ENCODE results near the gene CEMIP.
A peak's percentile ranks its signal among the peaks of the same experiment; 100 is the strongest.

Gene CEMIP

DNA sequence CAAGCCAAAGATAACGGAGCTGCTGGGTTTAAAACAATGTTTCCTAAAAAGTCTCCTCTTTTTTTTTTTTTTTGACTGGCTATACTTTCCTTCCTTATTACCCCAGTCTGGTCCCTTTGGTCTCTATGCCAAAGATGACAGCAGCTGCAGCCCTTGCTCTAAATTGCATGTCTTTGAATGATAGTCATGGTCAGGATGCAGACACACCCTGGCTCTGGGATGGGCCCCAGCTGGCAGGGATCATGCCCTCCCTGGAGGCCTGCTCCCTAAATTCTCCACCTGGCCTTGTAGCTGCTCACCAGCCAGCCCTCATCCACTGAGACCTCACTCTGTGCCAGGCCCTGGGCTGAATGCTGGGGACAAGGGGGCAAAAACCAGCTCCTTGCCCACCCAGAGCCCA, 114.6 kb downstream of the CEMIP start:
- no peak for DNase-seq (ENCODE audit: low spot score)

DNA sequence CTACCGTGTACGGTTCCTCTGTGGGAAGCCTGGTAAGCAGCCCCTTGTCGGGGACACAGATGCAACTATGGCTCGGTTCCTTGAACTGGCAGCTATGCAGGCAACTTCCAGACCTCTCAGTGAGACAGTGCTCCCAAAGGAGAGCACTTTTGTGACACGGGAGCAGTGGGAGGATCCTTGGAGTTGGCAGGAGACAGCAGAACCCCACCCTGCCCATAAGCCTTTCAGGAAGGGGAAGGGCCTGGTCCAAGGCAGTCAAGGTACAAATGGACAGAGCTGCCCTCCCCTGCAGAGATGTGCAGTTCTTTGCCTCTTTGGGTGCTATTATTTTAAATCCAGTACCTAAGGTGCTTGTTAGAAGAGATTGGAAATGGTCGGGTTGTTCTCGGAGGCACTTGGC, 115.9 kb downstream of the CEMIP start:
- no peak for DNase-seq (ENCODE audit: low spot score)

DNA sequence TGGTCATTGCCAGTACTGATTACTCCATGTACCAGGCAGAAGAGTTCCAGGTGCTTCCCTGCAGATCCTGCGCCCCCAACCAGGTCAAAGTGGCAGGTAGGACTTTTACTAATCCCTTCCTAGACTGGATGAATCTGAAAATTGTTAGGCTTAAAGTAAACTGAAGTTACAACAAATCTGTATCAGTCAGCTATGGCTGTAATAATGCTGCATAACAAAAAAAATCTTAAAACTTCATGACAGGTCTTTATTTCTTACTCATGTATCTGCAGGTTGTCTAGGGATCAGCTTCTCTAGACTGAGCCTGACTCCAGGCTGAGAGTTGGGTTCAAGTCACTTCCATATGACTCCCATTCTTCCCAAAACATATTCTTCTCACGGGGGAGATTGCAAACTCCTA, 116.8 kb downstream of the CEMIP start:
- no peak for DNase-seq (ENCODE audit: low spot score)

DNA sequence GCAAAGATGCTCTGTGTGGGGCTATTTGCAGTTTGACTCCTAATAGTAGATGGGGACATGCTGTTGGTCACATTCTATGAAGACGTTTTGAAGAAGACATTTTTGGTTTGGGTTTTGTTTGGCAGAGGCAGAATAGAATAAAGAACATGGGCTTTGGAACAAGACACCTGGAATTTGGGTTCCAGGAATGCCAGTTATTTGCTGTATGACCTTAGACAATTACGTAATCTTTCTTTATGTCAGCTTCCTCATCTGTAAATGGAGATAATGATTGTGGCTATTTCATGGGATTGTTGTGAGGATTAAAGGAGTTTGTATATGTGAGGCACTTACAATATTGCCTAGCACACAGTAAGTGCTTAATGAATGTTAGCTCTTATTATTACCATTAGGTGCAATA, 118.9 kb downstream of the CEMIP start:
- DNase-seq (ENCODE audit: low spot score), result no peak

DNA sequence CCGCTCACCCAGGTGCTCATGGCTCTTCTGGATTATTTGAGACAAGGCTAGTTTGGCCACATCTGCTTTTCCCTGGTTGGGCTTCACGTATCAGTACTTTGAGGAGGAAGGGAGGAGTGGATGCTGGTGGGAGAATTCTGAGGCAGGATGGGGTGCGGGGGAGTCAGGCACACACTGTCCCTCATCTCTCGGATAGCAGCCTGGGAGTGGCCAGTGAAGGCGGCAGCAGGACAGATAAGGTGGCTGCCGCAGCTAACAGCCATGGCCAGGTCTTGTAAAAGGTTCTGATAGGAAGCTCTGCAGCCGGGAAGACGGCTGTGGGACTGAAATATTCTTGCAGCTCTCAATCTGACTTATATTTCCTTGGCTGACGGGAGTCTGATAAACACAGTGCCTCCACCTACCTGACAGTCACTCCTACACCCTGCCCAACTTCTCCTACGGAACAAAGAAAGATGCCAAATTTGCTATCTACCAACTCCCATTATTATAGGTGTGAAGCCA, 123.2 kb downstream of the CEMIP start:
- DNase-seq (ENCODE audit: low spot score), result no peak

DNA sequence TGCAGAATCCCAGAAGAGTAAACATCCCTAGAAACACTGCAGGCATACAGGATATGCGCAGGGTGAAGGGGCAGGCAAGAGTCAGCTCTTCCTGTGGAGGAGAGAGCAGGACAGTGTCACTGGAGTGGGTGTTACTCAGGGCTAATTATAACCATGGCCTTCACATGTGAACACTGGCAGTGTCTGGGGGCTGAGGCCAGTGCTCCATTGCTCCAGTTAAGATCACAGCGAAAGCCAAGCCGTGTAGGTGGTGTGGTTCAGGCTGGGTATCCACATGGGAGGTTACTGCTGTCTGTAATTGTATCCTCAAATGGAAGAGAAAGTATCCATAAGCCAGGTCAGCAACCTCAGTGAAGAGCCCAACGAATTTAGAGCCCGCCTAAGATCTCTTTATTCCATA, 125.8 kb downstream of the CEMIP start:
- no peak for DNase-seq (ENCODE audit: low spot score)

DNA sequence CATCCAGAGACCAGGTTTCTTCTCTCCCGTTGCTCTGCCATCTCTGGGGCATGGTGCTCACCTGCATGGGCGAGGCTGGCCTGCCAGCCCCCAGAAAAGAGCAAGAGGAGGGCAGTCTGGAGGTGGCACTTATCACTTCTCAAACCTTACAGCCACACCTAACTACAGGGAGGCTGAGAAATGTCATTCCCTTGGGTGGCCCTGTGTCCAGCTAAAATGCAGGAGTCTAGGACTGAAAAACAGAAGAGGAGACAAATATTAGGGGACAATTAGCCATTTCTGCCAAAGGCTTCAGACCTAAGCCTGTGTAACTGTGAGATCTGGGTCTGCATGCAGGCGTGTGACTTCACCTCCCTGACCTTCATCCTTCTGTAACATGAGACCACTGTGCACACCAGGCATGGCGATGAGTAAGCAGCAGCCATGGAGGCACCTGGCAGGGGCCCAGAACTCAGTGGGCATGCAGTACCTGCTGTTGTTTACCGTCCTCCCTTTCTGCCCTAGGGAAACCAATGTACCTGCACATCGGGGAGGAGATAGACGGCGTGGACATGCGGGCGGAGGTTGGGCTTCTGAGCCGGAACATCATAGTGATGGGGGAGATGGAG, 127.1 kb downstream of the CEMIP start:
- DNase-seq (ENCODE audit: low spot score), result no peak

DNA sequence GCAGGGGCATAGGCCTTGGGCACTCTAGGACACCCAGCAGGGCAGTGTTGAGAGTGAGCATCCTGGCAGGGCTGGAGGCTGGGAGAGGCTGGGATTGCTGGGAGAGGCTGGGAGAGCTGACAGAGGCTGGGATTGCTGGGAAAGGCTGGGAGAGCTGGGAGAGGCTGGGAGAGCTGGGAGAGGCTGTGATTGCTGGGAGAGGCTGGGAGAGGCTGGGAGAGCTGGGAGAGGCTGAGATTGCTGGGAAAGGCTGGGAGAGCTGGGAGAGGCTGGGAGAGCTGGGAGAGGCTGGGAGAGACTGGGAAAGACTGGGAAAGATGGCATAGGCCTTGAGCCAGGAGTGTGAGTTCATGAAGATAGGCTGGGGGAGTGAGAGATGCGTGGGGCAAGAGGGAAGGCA, 132.7 kb downstream of the CEMIP start:
- DNase-seq (ENCODE audit: low spot score), result no peak

DNA sequence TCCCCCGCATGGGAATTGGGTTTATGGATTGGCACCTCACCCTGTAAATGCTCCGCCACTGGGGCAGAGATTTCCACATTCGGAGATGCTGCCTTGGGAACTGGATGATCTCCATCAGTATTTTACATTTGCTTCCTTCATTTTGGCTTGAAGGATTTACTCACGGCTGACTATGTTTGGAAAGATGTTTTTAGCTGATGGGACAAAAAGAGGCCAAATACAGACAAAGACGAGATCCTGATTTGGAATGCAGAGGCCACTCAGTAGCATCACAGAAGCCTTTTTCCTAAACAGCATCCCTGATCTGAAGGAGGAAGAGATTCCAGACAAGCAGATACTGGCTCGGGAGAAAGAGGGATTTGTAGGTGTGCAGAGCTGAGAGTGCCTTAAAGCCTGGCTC, 133.5 kb downstream of the CEMIP start:
- no peak for DNase-seq (ENCODE audit: low spot score)

DNA sequence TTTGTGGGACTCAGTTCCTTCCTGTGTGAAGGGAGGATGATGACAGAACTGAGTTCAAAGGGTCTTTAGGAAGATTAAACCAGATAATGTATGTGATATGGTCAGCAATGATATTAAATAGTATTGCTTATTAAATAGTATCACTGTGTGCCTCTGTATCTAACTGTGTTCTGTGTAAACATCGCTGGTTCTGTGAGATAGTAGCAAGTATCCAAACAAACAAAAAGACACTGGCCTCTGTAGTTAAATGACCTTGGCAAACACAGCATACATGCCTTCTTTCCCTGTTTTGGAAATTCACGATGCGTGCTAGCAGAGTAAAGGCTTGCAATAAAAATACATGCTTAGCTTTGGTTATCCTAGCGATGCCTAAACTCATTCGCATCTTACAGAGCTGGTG, 134.4 kb downstream of the CEMIP start:
- no peak for DNase-seq (ENCODE audit: low spot score)

DNA sequence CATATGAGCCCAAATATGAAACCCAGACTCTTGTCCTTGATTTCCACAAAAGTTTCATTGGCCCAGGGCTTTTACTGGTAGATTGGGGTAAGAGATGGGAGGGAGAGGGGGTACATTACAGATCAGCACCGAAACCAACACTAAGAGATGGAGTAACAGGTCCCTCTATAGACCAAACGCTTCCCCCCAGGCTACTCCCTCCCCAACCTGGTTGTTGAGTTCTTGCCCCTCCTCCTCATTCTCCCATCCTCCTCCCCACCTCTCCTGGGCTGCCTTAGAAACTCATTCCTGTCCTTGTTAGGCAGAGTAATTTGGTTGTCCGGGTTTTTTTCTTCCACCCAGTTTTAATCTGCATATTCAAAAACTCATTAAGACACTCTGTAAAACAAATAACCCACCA, 136.3 kb downstream of the CEMIP start:
- no peak for DNase-seq (ENCODE audit: low spot score)

DNA sequence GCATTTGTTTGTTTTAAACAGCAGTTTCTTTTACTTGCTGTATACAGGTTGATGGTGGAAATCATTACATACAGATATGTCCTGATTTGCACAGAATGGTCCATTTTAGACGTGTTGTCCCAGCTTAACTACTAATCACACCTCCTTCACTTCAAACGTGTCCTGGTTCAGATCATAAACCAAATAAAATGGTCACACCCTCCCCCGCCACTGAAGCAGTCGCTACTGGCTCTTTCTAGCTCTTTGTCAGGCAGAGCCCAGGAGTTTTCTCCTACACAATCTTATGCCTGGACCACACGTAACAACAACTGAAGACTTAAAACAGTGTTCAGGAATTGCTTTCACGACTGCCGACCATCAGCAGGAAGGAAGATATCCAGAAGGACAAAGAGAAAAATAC, 136.9 kb downstream of the CEMIP start:
- no peak for DNase-seq (ENCODE audit: low spot score)

DNA sequence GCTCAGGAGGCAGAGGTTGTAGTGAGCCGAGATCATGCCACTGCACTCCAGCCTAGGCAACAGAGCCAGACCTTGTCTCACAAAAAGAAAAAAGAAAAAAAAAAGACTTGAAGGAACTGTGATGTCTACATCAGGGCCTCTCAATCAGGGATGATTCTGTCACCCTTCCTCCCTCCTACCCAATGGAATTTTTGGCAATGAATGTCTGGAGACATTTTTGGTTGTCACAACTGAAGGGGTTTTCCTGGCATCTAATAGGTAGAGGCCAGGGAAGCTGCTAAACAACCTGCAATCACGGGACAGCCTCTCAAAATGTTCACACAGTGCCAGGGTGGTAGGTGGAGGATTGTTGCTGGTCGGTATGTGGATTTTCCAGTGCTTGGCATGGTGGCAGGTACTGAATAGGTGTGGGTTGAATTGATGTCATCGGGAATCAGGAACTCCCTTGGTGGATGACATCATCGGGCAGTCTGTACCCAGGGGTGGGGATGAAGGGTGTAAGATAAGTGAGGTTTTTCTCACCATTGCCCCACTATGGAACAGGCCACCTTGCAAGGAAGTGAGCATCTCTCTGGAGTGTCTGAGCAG, 139.1 kb downstream of the CEMIP start:
- DNase-seq (ENCODE audit: low spot score), result no peak

DNA sequence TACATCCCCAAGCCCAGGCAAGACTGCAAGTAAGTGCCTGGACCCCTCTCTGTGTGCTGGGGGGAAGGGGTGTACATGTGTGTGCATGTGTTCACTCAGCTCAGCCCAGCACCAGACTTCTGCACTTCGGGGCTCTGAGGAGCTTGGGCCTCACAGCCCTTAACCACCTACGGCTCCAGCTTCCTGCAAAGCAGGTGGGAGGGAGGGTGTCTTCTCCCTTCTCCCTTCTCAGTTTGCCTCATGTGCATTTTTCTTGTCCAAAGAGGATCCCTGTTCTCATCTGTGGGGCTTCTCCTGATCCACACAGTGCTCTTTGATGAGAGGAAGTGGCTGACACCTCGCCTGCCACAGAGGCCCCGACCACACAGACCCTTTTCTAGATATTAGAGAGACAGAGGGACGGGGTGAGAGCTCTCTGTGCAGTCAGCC, 141.1 kb downstream of the CEMIP start:
- peak; percentile 1 for DNase-seq (ENCODE audit: low spot score)

DNA sequence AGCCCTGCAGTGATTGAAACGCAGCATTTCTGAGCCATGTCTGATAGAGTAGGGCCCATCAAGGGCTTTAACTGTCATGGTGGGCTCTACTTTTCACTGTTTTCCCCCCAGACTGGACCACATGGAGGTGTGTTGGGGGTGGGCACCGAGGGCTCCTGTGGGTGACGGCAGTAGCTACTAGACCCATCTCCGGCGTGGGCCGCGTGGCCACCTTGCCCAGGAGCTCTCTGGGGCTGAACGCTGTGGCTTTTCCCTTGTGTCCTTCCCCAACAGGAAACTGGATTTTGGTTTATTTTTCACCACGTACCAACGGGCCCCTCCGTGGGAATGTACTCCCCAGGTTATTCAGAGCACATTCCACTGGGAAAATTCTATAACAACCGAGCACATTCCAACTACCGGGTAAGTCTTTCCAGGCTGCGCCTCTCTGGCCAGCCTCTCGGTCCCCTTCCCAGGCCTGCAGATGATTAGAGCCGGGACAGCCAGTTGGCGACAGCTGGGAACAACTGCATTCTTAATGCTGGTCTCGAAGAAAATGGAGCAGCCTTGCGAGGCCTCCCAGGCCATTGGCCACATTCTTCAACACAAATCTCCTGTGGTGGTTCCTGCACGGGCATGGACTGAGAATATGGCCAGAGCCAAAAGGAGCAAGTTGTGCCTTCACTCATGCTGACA, 142.7 kb downstream of the CEMIP start:
- no peak for DNase-seq (ENCODE audit: low spot score)

DNA sequence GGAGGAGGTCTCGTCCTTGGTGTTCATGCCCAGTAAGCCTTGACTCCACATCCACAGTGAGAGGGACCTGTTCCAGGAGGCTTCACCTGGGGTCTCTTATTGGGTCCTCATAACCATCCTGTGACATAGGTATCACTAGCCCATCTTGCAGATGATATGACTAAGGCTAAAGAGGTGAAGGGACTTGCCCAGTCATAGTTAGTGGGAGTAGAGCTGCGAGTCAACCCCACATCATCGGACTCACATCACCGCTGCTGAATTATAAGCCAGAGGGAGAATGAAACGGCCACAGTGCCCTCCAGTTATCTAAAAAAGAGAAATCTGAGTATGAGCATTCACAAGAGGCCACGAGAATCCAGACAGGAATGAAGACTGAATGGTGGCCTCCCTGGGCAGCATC, 144.5 kb downstream of the CEMIP start:
- DNase-seq (ENCODE audit: low spot score), result no peak

DNA sequence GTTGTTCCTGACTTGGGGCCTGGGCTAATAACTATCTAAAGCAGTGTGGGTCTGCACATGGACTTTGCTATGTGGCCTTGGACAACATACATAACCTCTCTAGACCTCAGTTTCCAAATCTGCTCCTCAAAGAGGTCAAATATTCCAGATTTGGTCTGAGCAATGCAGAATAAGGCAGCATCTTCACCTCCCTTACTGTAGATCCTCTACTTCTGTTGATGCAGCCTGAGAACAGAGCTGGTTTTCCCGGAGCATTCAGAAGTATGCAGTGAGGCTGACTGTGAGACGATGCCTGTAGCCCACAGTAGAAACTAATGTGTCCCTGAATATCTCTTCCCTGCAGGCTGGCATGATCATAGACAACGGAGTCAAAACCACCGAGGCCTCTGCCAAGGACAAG, 145.1 kb downstream of the CEMIP start:
- DNase-seq (ENCODE audit: low spot score), result no peak

DNA sequence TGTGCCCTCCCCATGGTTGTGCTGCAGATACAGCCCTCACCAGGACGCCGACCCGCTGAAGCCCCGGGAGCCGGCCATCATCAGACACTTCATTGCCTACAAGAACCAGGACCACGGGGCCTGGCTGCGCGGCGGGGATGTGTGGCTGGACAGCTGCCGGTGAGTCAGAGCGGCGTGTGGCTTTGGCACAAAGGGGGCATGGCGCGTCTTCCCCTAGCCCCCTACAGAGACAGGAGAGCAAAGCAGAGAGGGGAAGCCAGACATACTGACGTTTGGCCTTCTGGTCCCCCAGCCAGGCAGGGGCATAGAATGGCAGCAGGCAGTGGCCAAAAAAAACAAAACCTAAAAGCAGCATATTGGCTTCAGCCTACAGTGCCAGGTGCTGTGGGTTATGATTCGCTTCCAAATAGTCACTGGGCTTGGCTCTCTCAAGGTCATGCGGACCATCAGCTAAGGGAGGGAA, 146.5 kb downstream of the CEMIP start:
- DNase-seq (ENCODE audit: low spot score), result no peak

DNA sequence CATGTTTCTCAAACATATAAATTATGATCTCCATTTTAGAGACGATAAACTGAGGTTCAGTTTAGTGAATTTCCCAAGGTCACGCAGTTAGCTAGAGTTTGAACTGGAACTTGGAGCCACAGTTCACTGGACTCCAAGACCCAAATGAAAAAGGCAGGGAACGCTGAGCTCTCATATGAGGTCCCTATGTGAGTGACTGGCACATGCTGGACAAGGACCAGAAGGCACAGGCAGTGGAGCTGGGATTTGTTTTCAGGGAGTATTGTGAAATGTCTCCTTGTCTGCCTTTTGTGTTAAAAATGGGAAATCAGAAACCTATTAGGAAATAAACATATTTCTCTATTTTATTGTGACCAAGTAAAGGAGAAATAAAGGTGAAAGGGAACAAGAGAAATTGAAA, 147.0 kb downstream of the CEMIP start:
- DNase-seq (ENCODE audit: low spot score), result no peak

DNA sequence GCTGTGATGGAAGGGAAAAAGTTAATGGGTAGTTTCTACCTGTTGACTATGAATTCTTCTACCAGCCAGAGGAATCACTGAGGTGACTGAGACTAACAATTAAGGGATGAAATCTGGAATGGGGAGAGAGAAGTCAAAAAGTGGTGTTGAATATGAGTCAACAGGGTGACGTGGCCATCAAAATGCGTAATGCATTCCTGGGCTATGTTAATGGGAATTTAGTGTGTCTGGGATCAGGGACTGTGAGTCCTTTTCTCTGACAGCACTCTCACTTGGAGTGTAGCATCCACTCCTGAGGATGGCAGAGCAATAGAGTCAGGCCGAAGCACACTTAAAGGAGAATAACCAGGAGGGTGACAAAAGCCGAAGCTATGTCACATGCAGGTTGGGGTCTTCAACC, 150.1 kb downstream of the CEMIP start:
- no peak for DNase-seq (ENCODE audit: low spot score)

DNA sequence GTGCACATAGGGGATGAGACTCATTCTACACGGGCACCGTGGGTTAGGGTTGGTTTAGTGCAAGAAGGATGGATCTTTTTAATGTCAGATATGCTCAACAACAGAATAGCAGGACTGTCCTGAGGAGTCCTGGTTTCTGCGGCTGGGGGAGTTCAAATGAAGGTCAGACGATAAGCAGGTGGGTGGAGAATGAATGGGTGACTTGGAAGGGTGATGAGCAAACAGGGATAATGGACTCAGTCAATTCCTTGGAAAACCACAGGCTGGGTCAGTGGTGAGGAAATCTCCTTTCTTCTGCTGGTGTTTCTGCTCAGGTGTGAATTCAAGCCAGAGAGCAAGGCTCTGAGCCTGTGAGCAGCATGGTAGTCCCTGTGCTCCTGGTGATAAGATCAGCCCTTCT, 150.5 kb downstream of the CEMIP start:
- no peak for DNase-seq (ENCODE audit: low spot score)

DNA sequence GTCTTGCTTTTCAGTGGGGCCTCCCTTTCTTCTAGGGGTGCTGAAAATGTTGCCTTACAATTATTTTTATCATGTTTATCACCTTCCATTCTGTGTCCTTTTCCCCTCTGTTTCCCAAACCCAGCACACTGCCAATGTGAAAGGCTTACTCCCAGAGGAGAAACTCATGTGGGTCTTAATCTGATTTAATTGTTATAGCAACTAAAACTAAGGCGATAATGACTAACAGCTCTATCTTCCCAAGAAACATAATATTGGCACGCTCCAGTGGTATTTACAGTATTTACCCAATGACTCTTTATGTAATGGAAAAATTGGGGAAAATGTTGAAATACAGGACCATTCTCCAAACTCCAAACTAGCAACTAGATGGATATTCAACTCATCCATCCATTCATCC, 152.0 kb downstream of the CEMIP start:
- DNase-seq (ENCODE audit: low spot score), result no peak

DNA sequence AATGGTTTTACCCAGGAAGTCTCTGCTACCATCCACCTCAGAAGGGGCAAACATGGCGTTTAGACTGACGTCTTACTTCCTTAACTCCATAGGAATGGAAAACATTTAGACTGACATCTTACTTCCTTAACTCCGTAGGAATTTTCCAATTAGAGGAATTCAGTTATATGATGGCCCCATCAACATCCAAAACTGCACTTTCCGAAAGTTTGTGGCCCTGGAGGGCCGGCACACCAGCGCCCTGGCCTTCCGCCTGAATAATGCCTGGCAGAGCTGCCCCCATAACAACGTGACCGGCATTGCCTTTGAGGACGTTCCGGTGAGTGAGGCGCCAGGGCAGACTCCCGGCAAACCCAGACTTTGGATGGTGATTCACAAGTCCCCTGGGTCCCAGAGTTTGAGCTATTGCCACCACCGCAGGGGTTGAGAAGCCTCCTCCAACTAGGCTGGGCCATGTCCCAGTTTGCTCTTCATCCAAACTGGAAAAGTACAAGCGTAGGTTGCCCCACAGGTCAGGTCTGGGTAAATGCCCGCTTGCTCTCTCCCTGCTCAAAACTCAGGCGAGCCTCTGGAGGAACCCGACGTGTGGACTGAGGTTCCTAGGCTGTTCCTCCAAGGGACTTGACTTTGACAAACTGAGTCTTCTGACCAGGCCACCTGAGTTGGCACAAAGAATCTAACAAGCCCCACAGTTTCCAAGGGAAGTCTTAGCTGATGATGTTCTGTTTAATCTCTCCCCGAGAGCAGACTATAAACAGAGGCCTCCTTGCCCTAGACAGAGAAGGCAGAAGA, 152.7 kb downstream of the CEMIP start:
- DNase-seq (ENCODE audit: low spot score), result no peak
